GM19455 (cell line): Measurements from ENCODE around the gene KCNH4.

ENCODE experiments used
- ATAC-seq: cut with Tn5 transposase; IDR thresholded peaks from one replicate; pipeline ENCODE4 v1.9.1; 2021; ENCODE audit not compliant: unreplicated experiment

Gene KCNH4

GRCh38 chr17:42119301-42119700, 61.6 kb downstream of the KCNH4 start:
- no peak for ATAC-seq

DNA sequence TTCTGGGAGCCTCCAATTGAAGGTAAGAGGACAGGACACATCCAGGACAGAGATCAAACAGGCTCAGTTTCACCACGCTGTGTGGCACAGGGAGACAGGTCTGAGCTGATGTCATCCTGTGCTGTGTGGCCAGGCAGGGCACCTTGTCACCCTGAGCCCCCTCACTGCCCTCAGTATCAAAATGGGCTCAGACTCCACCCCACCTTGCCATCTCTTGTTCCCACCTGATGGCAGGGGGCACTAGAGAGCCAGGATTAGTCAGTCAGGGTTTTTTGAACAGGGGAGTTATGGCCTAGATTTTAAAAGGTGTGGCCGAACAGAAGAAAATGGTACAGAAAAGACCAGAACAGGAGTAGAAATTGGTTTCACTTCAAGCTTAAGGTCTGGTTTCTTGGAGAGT, 62.4 kb downstream of the KCNH4 start:
- ATAC-seq: no peak

- ATAC-seq: no peak
These were observed 62.8 kb downstream of the KCNH4 start for GRCh38 chr17:42118126-42118510.

- no peak for ATAC-seq
These were observed 63.4 kb downstream of the KCNH4 start for GRCh38 chr17:42117397-42118125.

GRCh38 chr17:42116705-42117396, 64.1 kb downstream of the KCNH4 start:
- ATAC-seq: no peak

GRCh38 chr17:42114118-42114517, 66.8 kb downstream of the KCNH4 start:
- no peak for ATAC-seq

GRCh38 chr17:42113293-42114069, 67.5 kb downstream of the KCNH4 start:
- ATAC-seq: no peak

GRCh38 chr17:42112552-42113176, 68.3 kb downstream of the KCNH4 start, which contains the start of gene DHX58:
DHX58 (minus strand) TSS chr17:42112714; CDS start chr17:42111892, 822 bp downstream.
- peak; percentile 67 for ATAC-seq

DNA sequence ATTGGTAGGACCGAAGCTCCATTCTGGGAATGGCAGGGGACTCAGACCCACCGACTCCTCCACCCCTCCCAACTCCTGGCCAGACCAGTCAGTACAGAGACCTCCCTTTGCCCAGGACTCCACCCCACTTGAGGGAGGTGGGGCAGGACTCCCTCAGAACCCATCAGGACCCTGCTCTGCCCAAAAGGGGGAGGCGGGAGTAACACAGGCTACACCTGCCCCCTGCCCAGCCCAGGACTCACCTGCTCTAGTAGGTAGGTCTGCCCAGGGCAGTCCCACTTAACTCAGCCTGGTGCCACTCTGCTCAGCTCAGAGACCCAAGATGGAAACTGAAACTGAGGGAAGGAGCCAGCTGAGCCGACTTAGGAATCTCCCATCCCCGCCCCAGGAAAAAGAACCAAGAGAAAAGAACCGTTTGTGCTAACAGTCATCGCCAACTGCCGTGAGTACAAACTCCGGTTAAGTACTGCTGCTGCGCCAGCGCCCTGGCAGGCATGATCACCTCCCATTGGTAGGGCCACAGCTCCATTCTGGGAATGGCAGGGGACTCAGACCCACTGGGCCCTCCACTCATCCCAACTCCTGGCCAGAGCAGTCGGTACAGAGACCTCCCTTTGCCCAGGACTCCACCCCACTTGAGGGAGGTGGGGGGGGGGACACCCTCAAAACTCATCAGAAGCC, 68.9 kb downstream of the KCNH4 start:
- peak; percentile 8 for ATAC-seq

DNA sequence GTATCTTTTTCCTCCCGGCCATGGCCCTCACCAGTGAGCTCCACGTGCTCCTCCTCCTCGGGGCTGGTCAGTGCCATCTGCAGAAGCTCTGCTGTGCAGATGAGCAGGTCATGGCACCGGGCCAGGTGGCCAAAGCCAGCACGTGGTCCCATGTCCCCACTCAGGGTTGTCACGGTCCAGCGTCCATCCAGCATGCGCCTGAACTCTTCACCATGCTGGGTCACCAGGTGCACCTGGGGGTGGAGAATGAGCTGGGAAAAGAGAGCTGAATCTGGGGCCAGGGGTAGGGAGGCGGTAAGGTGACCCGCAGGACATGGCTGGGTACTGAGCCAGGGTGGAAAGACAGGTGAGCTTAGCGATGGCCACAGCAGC, 69.7 kb downstream of the KCNH4 start:
- no peak for ATAC-seq

DNA sequence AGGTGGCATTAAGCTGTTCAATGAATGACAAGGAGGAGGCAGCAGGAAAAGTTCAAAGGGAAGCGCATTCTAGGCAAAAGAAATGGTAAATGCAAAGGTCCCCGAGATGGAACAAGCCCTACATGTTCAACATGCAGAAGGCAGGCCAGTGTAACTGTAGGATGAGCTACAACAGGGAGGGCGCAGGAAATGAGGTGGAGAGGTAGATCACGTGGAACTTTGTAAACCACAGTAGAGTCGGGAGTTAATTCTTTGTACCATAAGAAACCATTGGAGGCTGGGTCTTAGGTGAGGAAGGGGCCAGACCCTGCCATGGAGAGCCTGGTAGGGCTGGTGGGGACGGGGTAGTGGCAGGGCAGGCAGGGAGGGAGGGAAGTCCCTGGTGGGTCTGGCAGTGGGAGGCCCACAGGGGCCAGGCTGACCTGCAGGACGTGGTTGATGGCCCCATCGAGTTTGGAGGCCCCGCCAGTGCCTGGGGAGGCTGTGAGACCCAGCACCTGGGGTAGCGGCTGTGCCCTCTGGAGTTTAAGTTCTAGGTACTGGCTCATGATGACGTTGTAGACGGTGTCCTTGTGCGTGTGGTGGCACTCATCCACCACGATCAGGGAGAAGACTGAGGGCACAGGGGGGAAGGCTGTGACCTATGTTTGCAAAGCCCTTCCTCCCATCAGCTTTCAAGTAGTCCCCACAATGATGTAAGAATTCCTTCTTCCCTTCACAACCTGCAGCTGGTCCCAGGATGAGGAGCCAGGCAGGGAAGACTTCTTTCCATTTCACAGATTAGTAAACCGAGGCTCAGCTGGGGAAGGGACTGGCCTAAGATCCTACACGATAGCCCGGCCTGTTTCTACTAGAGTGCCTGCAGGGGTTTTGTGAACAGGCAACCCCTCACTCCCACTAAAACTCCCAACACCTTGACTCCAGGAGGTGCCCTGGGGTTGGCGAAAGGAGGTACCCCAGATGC, 70.4 kb downstream of the KCNH4 start:
- ATAC-seq: no peak

- ATAC-seq: no peak
These were observed 71.9 kb downstream of the KCNH4 start for GRCh38 chr17:42109086-42109485.

- no peak for ATAC-seq
These were observed 73.1 kb downstream of the KCNH4 start for GRCh38 chr17:42107597-42108576.

DNA sequence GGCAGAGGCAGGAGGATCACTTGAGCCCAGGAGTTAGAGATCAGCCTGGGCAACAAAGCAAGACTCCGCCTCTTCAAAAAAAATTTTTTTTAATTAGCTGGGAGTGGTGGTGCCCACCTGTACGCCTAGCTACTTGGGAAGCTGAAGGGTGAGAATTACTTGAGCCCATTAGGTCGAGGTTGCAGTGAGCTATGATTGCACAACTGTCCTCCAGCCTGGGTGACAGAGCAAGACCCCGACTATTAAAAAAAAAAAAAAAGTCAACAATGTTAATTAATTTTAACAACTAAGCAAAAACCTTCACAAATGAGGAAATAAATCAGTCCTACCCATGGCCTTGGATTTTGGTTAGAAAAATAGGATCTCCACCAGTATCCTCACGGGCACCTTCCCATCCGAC, 73.8 kb downstream of the KCNH4 start:
- ATAC-seq: no peak
